SKM-1 treated with dmso at 0.1 percent for 144 hours (cell line): Measurements from ENCODE around the gene ATG14.
"Not testable (repeated sequence)": the region's sequence is repeated elsewhere in the genome, so short reads cannot be mapped to it uniquely, and the experiment has no call there.

Experiments used
- DNase-seq: peaks from one replicate; lab custom pipeline; 2025; ENCODE audit not compliant: unreplicated experiment; lab: John Stamatoyannopoulos, UW

The ATG14 gene

DNA sequence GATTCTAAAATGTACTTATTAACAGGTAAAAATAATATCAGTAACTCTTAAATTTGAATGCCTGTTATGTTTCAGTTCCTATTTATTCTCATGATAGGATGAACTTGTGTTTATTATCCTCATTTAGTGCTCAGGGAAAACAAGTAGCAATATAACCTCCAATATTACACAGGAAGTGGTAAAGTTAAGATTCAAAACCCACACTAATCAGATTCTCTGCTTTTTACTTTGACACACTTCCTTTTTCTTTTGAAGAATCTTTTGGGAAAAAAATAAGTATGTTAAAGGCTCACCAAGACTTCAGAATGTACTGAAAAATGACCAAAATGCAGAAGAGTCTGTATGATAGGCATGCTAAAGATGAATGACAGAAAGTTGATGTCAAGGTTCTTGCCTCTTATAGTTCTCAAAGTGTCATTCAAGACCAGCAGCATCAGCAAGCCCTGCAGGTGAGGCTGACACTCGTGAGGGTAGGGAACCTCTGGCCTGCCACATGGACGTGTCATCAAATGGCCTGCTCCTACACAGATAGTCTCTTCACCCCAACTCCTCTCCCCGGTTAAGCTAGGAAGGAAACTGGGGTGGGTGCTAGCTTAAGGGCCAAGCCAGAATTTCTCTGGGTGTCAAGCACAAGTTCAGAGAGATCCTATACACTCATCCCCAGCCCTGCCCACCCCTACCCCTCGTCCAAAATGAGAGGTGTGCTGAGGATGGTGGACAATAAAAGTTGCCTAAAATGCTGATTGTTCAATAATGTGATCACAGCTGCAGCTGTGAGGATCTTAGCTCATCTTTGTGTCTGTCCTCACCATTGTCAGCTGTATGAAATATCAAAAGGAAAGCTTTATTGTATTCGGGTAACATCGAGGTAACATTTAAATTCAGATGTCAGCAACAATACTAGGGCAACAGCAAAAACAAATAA, 22.5 kb upstream of the ATG14 start:
- DNase-seq: no peak

GRCh38 chr14:55432628-55433027, 21.0 kb upstream of the ATG14 start:
- no peak for DNase-seq

DNA sequence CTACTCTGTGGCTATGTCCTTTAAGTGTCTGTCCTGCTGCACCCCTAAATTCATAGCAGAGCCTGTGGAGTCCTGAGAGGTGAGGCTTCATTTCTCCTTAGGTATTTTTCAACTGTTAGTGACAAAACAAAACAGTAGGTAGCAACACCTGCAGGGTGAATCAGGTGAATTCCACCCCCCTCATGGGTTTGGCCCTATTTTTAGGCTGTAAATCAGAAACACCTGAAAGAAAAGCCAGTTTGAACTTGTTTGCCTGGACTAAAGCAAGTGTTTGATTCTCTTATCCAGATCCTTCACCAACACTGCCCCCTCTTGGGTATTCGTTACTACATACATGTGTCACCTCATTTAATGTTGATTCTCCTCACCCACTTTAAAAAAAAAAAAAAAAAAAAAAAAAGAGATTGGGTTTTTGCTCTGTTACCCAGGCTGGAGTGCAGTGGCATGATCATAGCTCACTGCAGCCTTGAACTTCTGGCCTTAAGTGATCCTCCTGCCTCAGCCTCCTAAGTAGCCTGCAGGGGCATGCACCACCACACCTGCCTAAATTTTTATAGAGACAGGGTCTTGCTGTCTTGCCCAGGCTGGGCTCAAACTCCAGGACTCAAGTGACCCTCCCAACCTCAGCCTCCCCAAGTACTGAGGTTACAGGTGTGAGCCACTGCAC, 18.5 kb upstream of the ATG14 start:
- DNase-seq: no peak

DNA sequence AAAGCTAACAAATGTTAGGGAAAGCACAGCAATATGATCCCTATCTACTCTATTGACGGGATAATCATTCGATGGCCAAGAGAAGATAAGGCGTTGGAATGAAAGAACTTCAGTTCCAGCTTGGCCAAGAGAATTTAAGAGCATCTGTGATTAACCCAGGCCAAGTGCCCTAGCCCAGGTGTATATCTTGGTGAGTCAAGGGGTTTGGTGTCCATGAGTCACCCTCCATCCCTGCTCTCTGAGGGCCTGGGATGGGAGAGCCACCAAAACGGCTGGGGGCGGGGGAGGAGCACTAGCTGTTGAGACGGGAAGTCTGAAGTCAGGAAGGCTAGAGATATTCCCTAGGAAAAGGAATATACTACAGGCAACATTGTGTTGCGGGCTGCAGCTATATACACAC, 15.8 kb upstream of the ATG14 start:
- DNase-seq: no peak

DNA sequence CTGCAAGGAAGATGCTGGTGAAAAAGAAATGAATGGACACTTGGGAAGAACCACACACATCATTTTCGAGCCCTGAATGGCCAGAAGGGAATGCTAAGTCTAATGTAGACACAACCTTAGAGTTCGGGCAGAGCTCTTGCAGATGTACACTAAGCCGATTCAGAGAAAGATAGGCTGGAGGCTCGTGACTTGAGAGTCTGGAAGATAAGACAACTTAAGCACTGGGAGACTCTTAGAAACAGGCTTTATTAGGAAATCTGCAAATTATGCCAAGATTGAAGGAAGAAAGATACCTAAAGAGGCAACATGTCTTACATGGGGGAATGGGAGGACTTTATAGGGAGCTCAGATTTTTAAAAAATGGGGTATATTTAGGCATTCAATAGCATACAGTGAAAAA, 15.3 kb upstream of the ATG14 start:
- no peak for DNase-seq

GRCh38 chr14:55425091-55425490, 13.5 kb upstream of the ATG14 start:
- DNase-seq: no peak

DNA sequence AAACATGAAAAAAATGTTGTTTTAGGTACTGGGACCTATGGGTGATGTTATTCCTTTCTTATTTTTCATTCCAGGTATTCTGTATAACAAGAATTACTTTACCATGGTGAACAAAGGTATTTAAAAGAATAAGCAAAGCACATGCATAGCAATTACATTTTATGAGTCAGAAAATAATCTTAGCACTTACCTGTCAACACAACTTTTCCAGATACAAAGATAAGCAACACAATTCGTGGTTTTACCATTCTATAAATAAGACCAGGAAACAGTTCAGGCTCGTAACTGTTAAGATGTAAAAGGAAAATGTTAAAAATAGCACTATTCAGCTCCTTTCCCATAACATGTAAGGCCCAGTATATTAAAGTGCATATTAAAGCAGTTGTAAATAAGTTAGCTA, 12.3 kb upstream of the ATG14 start:
- no peak for DNase-seq

GRCh38 chr14:55422338-55422737, 10.7 kb upstream of the ATG14 start:
- not testable (repeated sequence) for DNase-seq

DNA sequence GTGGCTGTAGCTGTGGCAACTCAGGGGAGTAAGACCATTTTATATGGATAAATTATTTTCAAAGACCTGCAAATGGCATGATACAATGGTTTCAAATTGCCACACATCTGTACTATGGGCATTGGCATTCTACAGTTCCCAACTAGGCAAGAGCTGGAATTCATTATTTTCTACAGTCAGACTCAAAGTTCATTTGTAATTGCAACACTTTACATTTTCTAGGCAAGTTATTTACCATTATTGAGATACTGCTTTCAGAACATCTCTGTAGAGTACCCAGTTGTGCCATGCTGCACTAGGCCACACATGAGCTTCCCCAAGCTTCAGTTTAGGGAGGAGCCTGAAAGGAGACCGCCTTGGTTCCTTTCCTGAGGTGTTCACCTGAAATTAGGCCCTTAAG, 8.0 kb upstream of the ATG14 start:
- no peak for DNase-seq

DNA sequence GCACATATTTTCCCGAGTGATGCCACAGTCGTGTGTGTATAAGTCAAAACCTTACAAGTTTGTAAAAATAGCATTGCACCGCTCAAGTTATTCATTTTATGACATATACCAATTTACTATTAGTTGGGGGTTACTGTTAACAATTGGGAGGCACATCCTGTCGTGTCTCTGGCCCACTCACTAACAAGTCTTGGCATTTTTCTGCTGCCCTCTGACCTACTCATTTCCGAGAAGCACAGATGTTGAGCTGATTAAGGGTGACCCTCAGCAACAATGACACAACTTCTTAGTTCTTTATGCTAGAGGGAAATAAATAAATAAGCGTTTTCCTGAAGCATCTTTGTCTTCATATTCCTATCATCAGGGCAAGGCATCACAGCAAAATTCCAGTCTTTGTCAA, 6.8 kb upstream of the ATG14 start:
- DNase-seq: no peak

GRCh38 chr14:55417955-55418354, 6.3 kb upstream of the ATG14 start:
- no peak for DNase-seq

- no peak for DNase-seq
Measured at GRCh38 chr14:55416866-55417265, 5.2 kb upstream of the ATG14 start.

DNA sequence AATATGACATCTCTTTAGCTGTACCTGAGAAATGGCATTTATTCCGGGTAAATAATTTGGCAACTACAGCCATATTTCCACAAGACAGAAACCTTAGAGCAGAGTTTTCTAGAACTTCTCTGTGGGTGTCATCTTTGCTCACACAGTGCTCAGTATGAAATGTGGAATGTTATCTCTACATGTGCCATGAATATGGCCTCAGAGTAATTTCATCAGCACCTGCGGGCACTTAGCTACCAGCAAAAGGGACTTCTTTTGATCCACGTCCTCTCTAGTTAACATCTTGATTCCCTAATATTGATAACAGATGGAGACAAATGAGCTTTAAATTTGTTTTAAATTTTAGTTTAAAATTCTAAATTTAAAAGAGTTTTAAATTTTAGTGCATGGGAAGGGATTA, 2.9 kb upstream of the ATG14 start:
- DNase-seq: no peak

GRCh38 chr14:55412676-55413075, 1.0 kb upstream of the ATG14 start:
- DNase-seq: no peak

- DNase-seq: no peak
Measured at GRCh38 chr14:55410876-55411275, 754 bp downstream of the ATG14 start.

DNA sequence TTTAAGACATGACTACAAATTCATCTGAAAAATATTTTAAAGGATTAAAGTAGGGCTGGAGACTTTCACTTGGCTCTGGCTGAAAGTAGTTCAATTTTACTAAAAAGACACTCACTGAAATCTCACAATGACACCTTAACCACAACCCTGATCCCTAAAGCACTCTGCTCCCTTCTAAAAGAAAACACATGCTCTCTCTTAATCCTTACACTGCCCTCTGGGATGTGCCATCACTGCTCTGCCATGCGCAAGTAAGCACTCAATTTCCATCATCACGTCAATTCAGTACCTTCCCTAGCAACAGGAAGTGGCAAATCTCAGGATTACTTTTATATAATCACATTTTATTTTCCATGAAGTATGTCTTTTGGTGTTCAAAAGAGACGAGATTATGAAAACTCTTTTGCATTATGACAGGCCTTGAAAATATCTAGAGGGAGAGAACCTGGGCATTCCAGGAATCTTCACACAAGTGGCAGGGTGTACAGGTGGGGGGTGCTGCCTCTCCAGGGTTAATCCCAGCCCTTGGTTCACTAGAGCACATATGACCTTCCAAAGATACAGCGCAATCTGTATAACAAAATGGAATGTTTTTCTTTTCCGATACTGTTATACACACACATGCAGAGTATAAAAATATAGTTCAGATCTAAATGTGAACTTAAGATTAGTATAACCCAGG, 7.3 kb downstream of the ATG14 start:
- DNase-seq: no peak

DNA sequence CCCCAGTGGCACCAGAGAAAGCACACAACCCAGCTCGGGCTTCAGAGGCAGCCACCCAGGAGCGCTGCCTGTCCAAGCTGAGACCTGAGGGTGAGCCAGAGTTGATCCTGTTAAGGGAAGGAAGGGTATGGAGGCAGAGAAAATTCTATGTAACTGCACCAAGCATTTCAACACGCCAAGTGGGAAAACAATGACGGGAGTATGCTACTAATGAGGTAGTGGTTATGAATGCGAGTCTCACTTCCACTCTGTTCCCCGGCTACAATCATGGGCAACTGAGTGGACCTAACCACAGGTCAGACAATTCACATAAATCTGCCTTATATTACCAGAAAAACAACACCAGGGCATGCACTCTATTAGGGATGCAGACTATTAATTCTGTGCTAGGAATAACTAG, 9.9 kb downstream of the ATG14 start:
- no peak for DNase-seq

- DNase-seq: no peak
Measured at GRCh38 chr14:55399852-55400251, 11.8 kb downstream of the ATG14 start.

GRCh38 chr14:55399183-55399582, 12.4 kb downstream of the ATG14 start:
- DNase-seq: no peak

- DNase-seq: no peak
Measured at GRCh38 chr14:55398679-55399078, 13.0 kb downstream of the ATG14 start.

DNA sequence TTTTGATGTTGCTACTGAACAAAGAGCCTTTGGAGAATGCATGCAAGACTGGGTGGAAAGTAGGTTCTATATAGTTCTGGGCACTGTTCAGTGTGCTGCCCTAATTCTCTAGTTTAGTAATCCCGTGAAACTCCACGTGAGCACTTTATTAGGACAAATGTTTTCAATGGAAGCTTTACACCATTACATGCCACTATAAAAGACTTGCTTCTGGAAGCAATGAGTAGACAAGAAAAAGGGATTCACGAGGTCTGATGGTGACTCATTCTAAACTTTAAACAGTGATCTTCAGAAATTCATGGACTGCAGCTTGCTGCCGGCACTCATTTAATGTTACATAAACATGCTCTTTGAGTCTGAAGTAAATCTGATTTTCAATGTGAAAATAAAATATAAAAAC, 22.3 kb downstream of the ATG14 start:
- no peak for DNase-seq

- no peak for DNase-seq
Measured at GRCh38 chr14:55388160-55388559, 23.5 kb downstream of the ATG14 start.
